HG03520 (cell line): ENCODE results near the gene RYK.
"Not testable (repeated sequence)": the region's sequence is repeated elsewhere in the genome, so short reads cannot be mapped to it uniquely, and the experiment has no call there.

Source experiments
- ATAC-seq: cut with Tn5 transposase; IDR thresholded peaks from one replicate; pipeline ENCODE4 v1.9.1; 2021; ENCODE audit warnings: mild to moderate bottlenecking, moderate library complexity; ENCODE audit not compliant: unreplicated experiment

Gene RYK

DNA sequence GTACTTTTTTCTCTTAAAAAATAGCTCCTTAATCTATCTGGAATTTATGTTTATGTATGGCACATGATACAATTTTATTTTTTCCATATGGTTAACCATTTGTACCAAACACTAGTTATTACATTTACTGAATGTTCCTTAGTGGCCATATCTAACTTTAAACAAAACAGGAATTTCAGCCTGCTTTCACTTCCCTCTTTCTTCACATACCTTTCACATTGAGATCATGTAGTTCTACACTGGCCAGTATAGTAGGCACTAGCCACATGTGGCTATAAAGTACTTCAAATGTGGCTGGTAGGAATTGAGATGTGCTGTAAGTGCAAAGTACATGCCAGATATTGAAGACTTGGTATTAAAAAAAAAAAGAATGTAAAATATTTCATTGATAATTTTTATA is 4.7 kb upstream of the RYK start:
- ATAC-seq, result no peak

DNA sequence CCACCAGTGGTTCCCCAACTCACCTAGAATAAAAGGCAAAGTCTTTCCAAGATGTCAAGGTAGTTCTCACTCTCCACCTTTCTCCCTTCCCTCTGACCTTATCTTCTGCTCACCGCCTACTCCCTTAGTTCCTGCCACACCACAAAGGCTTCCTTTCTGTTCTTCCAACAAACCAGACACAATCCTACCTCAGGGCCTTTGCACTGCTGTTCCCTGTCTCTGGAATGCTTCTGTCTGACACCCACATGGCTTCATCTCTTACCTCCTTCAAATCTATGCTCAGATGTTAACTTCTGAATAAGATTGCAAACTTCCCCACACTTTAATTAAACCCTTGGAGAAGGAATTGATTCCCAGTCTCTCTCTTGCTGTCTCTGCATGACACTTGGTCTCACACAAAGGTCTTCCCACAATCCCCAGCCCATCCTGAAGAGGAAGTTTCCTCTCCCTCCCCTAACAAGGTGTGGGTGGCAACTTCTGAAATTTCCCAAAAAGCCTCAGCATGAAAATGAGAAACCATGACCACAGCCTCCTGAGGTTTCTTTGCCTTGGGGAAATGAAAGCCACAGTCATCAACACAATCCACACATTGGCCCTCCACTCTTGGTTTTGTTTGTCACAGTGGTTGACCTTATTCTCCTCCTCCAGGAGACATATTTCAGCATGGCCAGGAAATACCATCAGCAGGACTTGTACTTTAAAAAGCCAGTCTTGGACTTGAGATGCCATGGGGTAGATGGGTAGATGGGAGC is 3.0 kb upstream of the RYK start:
- no peak for ATAC-seq

DNA sequence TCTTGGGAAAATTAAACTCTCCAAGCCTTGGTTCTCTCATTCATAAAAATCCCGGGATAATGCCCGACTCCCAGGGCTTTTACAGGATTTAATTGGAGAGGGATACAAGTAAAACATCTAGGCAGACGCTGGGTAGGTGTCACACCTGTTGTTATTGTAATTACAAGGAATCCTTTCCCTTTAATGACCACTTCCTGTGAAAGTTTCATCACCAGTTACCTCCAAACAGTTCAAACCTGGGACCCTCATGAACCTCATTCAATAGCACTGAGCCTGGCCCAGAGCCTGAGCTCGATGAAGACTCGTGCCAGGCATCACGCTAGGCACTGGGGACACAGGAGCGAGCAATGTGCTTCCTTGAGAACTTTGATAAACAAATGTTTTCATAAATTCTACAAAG is 2.1 kb upstream of the RYK start:
- ATAC-seq, result no peak

DNA sequence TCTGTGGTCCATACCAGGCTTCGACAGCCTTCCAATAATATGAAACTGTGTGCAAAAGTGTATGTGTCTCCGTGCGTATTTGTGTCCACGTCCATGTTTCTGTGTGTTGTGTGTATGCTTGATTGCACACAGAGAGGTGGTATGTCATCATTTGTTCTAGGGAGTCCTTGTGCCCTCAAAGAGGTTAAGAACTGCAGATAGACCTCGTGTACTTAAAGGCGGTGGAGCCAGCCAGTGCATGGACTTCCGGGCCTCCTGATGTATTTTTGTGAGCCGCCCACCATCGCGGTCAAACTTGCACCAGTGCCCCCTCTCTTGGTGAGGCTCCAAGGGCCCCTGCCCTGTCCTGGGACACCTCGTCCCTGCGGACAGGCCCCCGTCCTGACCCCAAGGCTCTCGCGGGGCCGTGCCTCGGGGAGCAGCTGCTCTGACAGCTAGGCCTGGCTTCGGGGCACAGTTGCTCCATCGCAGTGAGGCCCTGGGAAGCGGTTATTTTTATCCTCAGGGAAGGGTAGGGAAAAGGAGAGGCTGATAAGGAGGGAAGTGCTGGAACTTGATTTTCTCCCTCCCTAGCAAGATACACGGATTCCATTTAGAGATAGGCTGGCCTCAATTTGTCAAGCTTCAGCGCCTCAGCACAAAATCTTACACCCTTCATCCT is 1.2 kb upstream of the RYK start:
- ATAC-seq, result no peak

DNA sequence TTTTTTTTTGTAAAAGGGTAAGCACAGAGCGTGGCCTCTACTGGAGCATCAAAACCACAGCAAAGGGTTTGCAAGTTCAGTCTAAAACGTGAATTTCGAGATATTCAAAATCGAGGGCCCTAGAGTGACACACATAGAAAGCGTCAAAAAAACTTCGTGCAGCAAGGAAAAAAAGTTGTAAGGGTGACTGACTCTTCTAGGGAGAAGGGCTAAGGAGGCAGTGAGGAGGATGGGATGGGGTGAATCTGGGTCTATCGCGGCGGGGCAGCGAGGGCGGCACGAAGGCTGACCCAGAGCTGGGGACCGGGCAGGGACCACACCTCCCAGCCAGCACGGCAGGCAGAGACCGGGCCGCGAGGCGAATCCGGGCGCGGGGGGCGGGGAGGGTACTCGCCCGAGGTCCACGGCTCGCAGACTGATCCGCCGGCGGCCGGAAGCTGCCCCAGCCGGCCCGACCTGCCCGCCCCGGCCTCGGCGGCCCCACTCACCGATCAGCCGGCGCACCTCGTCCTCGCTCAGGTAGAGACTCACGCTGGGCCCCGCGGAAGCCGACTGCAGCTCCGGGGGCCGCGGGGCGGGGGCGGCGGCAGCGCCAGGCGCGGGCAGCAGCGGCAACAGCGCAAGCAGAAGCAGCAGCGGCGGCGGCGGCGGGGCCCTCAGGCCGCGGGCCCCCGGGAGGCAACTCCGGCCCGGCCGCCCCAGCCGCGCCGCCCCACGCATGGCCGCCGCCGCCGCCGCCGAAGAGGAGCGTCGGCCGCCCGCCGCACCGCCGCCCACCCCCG is 533 bp downstream of the RYK start:
- peak; percentile 30 for ATAC-seq

DNA sequence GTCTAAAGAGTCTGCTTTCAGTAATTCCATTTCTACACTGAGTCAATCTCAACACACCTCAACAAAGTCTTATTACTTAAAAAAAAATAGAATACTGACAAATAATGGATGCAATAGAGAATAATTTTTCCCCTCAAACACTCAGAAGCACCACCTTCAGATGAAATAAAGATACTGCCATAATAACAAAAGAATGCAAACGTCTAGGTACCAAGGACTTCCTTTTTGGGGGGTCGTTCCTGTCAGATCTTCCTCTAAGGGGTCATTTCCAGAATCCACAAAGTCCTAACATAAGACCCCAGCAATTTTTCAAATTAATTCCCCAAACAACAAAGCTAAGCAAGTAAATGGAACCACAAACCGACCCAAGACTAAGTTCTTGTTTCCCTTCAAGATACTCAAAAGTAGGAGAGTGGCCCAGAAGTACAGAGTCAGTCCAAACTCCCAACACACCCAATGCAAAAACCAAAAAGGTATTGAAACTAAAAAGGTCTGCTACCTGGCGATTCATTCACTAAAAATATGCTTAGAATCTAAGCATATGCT is 1.3 kb downstream of the RYK start:
- no peak for ATAC-seq

DNA sequence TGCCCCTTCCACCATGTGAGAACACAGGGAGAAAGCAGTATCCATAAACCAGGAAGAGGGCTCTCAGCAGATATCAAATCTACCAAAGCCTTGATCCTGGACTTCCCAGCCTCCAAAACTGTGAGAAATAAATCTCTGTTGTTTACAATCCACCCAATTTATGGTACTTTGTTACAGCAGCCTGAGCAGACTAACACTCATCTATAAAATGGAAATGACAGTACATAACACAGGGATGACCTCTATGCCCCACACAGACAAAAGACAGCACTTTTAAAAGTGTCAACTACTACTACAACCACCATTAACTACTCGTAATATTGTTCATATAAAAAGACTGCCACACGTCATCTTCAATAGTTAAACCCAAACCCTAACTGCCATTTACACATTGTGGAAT is 5.7 kb downstream of the RYK start:
- ATAC-seq, result no peak

DNA sequence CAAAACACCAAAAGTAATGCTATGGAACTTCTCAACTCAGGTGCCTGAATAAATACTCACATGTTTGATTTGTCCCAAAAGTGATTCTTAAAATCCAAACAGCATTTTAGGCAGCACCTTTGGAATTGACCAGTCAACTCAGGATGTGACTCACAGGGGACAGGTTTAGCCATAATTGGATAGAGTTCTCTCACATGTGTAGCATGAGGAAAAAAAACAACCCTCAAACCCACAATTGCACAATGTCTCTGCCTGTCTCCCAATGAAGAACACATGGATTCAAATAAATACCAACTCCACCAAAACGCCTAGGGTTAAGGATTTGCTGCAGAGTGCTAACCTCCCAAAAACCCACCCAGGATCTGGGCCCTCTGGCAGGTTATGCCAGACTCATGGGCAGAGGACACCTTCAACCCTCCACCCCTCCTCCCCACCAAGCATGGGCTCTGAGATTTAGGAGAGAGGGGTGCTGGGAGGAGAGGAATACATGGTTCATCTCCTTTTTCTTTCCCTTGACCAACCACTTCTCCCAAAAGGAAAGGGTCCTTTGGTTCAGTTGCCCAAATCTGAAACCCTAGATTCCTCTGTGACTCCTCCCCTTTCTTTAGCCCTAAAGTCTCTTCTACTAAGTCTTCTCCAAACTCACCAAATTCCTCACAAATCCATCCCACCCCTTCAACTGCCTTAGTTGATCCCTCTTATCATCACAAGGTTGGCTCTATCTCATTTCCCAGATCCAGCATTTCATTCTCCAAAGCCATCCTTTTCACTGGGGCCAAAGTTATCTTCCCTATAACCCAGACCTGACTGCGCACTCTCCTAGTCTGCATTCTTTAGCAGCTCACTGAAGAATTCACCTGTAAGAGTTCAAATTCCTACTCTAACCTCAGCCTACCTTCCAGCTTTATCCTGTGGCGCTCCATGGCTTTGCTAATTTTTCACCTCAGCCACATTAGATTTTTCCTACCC is 7.7 kb downstream of the RYK start:
- no peak for ATAC-seq

DNA sequence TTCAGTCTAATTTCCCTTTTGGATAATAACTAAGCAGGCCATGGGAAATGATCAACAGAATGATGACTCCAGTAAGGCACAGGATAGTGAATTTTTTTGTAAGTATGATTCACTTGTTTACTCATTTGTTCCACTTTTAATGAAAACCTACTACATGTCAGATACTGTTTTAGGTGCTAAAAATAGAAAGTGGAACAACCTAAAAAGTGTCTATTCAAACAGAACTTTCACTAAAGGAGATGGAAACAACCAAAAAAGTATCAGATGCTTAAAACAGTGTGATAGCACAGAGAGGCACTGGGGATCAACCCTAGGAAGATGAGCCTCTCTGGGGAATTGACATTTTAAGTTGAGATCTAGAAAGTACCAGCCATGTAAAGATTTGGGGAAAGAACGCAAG is 11.1 kb downstream of the RYK start:
- ATAC-seq, result peak; percentile 60

DNA sequence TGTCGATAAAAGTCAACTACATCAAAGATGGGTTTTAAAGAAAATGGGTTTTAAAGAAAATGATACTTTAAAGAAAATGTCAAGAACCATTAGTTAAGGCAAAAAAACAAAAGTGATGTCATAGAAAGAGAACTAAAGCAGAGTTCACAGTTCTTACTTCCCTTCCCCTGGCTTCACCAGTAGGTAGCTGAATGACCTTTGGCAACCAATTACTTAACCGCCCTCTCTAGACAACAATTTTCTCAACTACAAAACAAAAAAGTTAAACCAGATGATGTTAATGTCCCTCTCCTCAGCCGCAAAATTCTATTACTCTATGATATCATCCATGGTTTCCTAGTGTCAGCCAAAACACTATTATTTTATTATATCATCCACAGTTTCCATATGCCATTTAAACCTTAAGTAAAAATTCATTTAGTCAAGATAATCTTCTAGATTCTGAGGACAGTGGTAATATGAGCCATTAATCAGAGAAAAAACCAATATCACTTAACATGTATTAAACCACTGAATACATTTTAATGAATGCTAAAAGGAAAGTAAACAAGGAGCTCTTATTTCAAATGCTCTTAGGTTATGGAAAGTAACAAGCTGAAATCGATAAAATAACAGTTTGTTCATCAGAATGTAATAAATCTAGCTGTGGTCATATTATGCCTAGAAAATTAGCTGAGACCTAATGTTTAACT is 13.1 kb downstream of the RYK start:
- ATAC-seq, result no peak

DNA sequence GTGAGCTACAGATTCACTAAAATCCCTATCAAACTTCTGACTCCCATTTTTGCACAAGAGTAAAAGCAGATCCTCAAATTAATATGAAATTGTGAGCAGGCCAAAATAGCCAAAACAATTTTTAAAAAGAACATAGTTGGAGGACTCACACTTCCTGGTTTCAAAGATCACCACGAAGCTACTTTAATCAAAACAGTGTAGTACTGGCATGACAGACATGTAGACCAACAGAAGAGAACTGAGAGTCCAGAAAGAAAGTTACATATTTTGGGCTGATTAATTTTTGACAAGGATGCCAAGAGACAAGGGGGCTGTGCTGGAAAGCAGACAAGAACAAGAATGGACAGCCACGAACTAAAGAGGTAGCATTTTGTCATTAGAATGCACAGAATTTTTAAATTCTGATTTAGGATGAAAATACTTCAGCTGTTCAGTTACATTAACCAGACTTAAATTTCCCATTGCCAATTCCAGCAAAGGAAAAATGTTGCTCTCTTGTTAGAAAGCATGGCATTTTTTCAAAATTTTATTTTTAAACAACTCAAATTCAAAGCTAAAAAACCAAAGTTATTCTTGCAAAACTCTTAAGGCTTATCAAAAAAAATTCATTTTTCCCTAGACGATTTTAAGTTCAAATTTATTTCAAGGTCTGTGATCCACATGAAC is 14.0 kb downstream of the RYK start:
- ATAC-seq, result no peak

DNA sequence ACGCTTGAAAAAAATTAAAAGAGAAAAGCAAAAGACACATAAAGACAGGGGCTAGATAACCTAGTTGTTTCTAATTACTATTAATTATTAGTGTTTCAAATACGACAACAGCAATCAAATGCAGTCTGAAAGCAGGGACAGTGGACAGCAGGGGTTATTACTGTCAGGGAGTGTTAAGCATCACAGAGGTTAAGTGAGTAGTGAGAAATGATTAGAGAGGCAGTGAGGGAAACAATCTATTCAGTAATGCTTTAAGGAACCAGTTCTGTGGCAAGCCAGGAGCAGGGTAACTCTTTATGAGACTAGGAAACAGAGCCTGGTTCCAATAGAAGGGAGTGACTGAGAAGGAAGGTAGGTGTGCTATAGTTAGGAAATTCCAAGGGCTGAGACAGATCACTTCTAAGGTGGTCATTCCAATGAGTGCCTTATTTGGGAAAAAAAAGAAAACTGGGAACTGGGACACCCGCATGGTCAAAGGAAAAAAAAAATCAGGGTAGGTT is 15.0 kb downstream of the RYK start:
- no peak for ATAC-seq

DNA sequence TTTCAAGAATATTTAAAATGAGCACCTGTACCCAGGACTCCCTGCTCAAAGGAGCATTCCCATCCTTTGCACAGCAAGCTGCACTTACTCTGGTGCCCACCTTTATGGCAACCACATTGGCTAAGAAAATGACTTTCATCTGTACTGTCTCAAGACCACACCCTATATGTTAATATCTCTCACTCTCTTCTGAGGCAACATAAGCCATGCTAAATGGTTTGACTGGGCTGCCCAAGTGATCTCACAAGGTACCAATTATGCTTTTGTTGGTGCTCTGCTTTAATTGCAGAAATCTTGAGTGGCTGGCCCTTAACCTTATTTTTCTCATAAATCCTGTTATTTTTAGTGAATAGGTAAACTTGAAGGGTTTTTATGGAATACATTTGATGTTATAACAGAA is 17.7 kb downstream of the RYK start:
- ATAC-seq, result no peak

DNA sequence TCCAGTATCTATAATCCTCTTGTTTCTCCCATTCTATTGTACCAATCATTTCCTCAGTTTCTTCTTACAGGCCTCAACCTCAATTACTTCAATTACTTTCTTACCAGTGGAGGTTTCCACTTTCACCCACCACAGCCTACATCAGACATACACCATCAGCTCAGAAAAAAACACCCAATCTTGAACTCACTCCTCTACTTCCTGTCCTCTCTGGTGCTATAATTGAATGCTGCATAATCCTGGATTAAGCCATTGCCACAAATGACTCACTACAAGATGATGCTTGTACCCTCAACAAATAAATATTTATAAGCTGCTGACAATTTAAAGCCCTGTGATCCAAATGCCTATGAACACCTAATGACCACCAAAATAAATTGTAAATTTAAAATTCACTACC is 18.5 kb downstream of the RYK start:
- ATAC-seq, result no peak

DNA sequence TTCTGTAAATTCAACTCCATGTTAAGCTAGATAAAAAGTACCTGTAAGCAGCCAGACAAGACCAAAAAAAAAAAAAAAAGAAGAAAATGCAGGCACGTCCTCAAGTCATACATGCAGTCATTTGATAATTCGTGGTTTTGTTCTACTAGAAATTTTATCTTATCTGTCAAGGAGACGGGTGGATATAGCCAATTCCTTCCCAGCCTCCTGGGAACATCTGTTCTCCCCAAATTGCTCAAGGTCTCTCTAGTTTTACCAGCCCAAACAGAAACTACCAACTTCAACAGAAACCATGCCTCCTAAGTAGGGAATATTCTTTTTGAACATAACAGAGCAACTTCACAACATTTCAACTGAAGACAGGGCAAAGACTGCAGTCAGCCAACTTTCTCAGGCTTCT is 19.5 kb downstream of the RYK start:
- ATAC-seq, result no peak

DNA sequence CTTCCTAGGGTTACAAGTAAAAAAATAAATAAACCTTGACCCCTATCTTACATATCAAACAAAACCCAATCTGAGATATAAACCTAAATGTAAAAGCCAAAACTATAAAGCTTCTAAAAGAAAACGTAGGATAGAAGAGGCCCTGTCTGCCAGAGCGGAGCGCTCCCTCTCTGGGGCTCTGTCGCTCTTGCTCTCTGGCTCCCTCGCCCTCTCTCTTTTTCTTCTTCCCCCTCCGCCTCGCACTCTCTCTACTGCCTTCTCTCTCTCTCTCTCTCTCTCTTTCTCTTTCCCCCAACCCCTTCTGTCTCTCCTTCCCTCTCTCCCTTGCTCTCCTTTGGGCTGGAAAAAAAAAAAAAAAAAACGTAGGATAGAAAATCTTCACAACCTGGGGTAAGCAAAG is 21.6 kb downstream of the RYK start:
- no peak for ATAC-seq

DNA sequence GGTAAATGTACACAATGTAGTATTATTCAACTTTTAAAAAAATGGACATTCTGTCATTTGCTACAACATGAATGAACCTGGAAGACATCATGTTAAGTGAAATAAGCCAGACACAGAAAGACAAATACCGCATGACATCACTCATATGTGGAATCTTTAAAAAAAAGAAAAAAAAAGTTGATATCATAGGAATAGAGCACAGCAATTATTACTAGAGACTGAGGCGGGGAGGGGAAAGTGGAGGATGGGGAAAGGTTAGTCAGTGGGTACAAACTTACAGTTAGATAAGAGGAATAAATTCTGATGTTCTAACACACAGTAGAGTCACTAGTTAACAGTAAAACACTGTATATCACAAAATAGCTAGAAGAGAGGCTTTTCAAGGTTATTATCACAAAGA is 22.2 kb downstream of the RYK start:
- no peak for ATAC-seq

DNA sequence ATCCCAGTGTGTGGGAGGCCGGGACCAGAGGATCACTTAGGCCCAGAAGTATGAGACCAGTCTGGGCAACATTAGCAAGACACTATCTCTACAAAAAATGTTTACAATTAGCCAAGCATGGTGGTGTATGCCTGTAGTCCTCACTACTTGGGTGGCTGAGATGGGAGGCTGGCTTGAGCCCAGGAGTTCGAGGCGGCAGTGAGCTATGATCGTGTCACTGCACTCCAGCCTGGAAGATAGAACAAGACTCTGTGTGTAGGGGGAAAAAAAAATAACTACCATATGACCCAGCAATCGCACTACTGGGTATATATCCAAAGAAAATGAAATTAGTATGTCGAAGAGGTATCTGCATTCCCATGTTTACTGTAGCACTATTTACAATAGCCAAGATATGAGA is 22.6 kb downstream of the RYK start:
- ATAC-seq, result no peak

DNA sequence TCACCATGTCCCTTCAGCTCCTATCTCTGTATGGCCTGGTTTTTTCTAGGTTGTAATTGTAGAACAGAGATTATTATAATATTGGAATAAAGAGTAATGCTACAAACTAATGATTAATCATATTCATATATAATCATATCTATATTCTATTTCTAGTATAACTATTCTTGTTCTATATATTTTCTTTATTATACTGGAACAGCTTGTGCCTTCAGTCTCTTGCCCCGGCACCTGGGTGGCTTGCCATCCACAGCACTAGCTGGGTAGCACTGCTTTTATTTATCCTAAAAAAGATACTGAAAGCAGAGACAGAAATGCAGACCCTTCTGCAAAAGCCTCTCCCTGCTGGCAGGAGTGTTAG is 25.9 kb downstream of the RYK start:
- ATAC-seq, result not testable (repeated sequence)
